EL (cell line): ENCODE data around the gene LEKR1.
"Not testable (repeated sequence)": the region's sequence is repeated elsewhere in the genome, so short reads cannot be mapped to it uniquely, and the experiment has no call there.

Source experiments
- DNase-seq: peaks from one replicate; pipeline ENCODE4 v3.0.0-alpha.2; 2016

The LEKR1 gene

DNA sequence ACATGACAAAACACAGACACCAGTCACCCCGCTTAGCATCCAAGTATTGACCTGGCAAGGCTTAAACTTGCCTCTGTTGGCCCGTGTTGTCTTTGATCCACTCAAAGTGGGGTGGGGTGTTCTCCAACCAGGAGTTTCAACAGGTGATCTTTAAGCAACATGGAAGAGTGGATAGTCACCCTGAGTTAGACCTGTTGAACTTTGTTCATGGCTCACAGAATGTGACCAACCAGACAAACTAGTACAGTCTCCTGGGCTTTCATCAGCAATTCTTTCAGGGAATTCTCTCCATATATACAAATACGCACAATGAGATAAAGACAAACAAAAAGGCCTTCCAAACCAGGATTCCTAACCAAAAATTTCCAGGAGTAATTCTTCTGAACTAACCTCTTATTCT, 11.9 kb downstream of the LEKR1 start:
- no peak for DNase-seq

DNA sequence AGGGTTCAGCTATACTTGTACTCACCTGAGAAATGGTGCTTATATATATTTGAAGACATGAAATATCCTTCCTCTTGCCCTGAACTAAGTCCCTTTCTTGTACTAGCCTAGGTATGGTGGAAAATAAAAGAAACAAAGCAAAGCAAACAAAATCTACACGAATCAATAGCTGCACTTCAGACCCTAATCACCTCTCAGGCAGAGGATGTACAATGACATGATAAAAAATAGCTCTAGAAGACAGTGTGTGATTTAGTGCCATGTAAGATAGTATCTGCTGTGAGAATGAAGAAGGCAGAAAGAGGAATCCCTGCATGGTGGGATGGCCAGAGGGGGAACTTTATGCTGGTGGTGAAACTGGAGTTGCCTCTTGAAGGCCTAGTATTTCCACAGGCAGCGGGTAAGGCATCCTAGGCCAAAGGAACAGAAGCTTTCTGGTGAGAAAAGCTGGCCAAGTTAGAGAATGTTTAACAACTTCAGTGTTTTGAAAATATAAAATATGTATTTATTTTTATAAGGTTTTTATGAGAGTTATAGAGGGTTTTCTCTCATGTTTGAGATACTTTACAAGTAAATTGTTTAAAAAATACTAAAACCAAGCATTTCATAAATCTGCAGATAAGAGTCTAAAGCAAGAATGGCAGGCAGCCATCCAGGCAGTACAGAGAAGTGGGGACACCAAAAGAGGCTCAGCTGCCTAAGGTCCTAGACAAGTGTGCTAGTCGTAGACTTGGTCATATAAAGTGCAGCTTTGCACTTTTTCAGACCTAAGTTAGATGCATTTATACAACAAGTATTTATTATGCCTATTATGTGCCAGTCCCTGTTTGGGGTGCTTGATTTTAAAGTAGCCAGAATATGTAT, 14.9 kb downstream of the LEKR1 start:
- DNase-seq: no peak

DNA sequence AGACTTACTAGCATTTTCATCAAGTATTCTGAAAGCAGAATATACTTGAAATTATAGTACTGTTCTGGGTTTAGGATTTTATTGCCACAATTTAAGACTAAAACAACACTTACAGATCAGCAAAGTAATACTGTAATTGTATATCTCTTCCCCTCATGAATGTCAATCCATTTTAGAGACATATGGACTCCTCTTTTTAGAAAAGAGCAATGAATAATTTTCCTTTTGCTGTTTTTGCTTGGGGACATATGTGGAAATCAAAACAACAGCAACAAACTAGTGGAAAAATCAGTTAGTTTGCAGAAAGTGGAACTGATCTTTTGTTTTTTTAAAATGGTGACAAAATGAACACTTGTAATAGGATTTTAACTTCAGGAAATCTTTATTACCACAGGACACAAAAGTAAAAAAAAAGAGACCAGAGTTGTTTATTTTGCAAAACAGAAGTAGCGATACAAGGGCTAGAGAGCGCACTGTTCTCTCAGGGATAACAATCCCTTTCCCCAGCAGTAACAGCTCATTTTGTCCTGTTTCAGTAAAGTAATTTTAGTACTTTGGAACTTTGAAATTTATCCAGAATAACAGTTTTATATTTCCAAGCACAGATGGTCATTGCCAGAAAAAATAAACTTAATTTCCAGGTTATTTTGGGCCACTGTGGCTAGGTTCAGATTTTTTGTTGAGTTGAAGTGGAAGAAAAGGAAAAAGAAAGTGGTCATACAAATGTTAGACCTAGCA, 17.1 kb downstream of the LEKR1 start:
- DNase-seq: no peak

DNA sequence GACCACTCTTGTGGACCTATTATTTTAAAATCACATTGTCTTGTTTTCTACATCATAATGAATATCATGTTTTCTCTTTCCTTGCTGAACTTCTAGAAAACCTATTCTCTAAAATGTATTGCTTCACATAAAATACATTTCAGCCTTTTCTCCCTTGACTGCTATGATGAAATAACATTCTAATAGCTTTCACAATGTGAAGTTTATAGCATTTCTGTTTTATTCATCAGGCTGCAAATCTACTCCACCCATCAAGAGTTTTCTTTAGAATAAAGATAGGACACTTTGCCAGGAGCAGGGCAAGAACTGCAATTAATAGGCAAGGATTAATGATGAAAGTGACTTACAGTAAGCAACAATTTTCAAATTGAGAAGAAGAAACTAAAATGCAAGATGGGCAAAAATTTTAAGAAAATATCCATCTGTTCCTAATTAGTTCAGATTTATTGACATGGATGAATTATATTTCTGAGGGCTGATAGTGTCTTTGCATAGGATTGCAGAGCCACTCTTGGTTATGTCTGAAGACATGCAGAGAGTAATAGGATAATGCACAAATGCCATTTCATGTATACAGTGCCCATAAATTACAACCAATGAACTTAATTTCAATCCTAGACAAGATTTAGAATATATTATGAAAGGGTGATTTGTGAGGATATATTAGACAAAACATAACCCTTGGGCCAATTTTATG, 21.7 kb downstream of the LEKR1 start:
- no peak for DNase-seq

DNA sequence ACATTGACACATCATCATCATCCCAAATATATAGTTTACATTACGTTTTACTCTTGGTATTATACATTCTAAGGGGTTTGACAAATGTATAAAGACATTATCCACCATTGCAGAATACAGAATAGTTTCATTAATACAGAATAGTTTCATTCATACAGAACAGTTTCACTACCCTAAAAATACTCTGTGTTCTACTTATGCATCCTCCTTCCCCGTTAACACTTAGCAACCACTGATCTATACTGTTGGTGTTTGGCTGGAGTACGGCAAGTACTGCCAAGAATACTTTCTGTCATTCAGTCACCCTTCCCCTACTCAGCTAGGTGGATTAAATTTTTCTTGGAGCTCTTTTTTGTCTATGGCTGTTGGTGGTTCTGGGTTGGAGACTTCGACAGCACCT, 33.4 kb downstream of the LEKR1 start:
- no peak for DNase-seq

DNA sequence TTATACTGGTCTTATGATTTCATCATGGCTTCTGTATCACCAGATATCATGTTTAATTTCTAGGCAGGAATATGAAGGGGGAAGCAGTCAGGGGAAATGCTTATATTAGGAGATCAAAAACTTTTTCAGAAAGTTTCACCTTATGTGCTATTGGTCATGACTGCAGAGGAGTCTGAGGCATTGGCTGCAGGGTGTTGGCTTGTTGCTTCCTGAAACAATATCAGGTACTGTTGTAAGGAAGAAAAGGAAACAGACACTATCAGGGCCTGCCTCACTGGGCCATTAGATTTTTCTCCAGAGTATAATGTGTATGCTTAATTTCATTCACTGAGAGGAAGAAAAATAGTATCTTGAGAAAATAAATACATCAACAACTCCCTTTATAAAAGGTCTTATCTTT, 34.7 kb downstream of the LEKR1 start:
- DNase-seq: no peak

DNA sequence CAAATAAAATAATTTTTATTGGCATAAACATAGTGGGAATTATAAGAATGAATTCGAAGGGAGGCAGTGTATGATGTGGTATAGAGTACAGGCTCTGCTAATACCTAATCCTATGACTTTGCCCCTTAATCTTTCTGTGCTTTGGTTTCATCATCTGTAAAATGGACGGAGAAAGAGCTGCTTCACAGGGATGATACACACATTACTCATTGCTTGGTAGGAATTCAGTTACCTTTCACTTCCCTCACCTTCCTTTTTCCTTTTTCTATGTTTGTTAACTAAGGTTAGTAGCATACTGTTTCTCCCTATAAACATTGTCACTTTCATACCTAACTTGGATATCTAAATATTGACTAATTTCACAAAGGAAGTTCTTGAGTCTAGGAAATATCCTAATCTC, 36.2 kb downstream of the LEKR1 start:
- DNase-seq: no peak

DNA sequence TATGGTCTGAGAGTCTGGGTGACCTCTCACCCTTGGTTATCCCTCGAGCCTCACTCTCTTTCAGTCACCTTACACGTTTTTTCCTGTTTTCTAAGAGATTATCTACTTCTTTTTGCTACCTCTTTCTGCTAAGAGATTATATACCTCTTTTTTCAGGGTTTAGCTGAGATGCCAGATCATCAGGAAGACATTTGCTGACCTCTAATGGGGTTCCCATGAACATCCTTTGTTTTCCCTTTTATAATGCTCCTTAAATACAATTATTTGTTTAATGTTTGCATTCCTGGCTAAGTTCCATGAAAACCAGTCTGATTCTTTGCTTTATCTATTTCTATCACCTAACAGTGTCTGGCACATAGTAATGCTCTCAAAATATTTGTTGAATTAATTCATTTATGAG, 39.6 kb downstream of the LEKR1 start:
- peak; percentile 17 for DNase-seq

DNA sequence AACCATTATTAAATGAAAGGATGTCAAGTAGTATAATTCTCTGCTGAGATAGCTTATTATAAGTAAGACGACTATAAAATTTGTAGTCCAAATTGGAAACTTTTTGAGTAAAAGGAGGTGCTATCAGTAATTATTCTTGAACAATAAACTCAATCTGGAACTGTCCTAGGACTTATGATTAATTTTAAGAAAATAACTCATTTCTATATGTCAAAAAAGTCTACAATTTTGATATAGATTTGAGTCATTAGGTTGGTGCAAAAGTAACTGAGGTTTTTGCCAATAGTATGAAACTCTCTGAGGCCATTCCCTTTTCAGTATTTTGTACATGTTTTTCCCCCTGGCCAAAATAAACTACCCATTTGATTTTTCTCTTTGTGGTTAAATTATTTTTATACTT, 41.0 kb downstream of the LEKR1 start:
- DNase-seq: no peak

DNA sequence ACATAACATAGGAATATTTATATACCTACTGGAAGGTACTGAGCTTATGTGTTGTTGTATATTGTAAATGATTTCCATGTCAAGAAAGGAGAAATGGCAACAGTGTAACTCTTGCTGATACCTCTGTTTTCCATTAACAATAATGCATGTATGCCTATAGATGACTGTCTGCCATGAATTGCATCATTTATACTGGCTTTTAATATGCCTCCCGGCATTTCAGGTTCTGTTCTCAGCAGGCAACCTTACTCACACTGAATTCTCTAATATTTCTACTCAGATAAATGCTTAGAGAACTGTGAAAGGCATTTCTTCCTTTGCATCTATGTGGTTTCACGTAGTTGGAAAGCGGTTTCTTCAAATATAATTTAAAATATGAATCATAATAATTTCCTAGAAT, 41.8 kb downstream of the LEKR1 start:
- DNase-seq: no peak

DNA sequence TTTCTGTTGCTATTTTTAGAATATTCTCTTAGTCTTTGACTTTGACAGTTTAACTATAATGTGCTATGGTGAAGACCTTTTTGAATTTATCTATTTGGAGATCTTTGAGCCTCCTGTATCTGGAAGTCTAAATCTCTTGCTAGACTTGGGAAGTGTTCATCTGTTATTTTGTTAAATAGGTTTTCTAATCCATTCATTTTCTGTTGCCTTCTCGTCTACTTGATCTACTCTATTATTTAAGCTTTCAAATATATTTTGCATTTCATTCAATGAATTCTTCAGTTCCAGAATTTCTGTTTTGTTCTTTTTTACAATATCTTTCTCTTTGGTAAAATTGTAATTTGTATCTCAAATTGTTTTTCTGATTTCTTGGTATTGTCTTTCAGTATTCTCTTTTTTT, 47.8 kb downstream of the LEKR1 start:
- no peak for DNase-seq

DNA sequence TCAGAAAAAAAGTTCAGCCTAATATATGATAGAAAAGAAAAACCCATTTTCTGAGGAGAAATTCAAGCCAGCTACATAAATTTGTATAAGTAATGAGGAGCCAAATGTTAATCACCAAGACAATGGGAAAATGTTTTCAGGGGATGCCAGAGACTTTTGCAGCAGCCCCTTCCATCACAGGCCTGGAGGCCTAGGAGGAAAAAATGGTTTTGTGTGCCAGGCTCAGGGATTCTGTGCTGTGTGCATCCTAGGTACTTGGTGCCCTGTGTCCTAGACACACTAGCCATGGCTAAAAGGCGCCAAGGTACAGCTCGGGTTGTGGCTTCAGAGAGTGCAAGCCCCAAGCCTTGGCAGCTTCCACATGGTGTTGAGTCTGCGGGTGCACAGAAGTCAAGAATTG, 53.3 kb downstream of the LEKR1 start:
- not testable (repeated sequence) for DNase-seq

DNA sequence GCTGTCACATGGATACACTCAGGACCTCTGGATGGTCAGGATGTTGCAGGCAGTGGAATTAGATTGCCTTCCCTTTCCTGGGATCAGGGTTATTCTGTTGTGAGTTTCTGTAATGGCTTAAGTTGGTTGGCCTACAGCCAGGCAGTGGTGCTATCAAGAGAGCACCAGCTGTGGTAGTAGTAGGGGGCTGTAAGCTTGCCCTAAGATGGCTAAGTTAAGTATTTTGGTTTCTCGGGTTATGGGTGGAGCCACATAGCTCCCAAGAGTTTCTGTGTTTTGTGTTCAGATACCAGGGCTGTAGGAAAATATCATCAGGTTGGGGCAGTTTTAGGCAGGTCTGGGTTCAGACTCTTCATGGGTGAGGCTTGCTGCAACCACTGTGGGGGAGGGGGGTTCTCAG, 59.6 kb downstream of the LEKR1 start:
- no peak for DNase-seq

DNA sequence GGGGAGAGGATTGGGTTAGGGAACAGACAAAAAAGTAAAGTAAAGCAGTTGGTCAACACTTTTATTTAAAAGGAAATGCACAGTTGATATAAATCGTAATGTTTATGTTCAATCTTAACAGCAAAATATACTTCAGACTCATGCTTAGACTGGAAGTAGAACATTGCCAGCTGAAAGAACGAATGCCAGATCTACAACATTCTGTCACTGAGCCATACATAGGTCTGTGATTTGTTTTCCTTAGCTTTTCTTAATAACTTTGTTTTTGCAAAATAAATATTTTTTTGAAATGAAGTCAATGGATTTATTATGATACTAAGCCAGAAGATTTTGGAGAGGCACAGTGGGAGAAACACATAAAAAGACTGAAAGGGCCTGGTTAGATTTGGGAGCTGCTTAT, 62.0 kb downstream of the LEKR1 start:
- DNase-seq: no peak

DNA sequence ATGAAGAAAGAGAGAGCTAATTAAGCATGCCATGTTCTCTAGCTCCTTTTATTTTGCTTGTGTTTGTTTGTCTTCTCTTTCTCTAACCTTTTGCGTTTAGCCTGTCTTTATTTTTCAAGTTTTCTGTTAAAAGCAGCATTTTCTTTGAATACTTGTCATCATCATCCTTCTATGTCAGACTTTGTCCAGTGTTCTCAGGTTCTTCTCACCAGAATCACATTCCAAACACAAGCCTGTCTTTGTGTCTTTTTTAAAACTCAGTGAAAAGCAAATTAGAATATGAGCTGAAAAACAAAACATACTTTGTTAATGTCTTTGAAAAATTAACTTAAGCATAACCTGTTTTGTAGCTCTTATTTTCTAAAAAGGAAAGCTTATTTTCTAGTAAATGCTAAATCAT, 62.4 kb downstream of the LEKR1 start:
- no peak for DNase-seq

DNA sequence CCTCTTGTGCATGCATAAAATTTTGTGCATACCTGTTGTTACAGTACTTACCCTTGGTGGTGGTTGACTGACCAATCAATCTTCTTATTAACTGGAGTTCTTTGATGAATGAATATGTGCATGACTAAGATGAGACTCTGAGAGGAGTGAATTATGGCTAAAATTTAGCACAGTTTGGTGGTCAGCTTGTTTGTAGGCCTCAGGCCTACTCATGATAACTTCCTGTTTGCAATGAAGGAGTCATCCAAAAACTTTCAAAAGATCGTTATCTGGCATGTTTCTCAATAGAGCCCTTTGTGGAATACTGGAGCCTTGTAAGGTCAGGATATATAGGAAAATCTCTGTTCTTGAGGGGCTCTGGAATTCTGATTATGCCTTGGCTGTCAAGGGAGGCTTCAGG, 66.5 kb downstream of the LEKR1 start:
- peak; percentile 82 for DNase-seq

DNA sequence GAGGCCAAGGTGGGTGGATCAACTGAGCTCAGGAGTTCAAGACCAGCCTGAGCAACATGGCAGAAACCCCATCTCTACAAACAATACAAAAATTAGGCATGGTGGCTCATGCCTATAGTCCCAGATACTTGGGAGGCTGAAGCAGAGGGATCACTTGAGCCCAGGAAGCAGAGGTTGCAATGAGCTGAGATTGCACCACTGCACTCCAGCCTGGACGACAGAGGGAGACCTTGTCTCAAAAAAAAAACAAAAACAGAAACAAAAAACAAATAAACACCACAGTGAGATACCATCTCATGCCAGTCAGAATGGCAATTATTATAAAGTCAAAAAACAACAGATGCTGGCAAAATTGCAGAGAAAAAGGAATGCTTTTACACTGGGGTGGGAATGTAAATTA, 69.2 kb downstream of the LEKR1 start:
- not testable (repeated sequence) for DNase-seq

DNA sequence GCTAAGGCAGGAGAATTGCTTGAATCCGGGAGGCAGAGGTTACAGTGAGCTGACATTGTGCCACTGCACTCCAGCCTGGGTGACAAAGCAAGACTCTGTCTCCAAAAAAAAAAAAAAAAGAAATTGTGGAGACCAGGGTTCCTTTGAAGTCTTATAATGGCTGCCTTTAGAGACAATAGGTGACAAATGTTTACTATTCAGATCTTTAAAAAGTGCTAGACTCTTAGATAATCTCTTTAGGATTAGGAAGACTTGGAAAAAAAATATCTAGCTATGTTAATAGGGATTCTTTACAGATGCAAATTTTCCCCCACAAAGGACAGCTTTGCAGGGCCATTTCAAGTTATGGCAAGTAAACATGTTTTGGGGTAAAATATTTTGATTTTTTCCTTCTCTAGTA, 71.7 kb downstream of the LEKR1 start:
- not testable (repeated sequence) for DNase-seq

DNA sequence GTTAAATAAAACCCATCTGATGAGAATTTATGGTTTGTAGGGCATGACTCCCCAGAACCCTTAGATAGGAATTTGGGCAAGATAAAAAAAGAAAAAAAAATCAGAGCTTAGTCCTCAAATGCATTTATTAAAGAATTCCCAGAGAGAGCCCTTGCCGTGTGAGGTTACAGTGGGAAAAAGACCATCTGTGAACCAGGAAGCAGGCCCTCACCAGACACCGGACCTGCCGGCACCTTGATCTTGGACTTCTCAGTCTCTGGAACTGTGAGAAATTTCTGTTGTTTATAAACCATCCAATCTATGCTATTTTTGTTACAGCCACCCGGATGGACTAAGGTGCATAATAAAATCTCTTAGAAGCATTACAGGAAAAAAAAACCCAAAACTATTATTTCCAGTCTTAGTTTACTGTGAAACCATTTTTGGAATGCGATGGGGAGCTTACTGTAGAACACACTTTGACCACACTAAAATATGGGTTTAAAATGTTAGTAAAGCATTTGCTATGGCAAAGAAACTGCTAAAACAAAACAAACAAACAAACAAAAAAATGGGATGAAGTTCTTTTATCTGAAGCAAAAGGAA, 72.2 kb downstream of the LEKR1 start:
- no peak for DNase-seq

DNA sequence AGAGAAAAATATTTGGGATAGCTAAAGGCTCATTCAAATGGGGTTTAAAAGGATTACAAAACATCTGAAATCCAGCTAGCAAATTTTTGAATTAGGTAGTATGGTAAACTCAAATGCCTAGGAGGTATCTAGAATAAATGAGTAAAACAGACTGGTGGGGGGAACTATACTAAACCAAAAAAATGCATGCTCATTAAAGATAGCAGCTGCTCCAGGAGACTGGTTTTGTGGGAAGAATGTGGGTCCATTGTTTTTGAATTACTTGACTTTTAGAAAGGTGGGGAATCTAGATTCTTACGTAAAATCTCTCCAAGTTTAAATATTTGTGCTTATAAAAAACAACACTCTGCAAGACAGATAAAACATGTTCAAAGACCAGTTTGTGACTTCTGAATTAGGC, 73.8 kb downstream of the LEKR1 start:
- DNase-seq: no peak

DNA sequence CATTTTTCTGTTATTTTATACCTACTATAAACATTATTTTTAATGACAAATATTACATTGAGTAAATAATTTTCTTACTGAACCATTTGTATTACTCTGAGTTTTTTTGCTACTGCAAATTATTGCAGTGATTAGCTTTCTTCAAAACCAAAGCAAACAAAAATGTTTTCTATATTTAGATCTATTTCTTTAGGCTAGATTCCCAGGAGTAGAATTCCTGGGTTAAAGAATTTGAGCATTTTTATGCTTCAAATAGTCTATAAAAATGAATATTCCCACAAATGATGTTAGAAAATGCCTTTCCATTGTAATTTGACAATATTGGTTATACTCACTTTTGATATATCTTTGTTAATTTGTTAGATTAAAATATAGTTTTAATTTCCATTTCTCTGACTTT, 76.8 kb downstream of the LEKR1 start:
- no peak for DNase-seq

DNA sequence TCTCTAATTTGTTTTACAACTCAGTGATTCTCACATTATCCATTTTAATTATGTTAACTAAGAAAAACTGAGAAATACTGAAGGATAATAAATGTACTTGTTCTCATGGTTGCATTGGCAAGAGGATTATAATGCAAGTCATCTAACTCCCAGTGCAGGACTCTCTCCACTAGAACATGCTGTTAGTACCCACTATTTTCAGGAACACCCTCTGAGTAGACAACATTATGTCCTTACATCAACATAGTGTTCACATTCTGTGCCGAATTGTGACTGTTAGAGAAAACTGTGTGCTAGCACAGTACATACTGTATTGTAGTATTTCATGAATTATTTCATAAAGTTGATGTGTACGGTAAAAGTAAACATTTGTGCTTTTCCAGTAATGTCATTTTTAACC, 80.1 kb downstream of the LEKR1 start:
- no peak for DNase-seq

DNA sequence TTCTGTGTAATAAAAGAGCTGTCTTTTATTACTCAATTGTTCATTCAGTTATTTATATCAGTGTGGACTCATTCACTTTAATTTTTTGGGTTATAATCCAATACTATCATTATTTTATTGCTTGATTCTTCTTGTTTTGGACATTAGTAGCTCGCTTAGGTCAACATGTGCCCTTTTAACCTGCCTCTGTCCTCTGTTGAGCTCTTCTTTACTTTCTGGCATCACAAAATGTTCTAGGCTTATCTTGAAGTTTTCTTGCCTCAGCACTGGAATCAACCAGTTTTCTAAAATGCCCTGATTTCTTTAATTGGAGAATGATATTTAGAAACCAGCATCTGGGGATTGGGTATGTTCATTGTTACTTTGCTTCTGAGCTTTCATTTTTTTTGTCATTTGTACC, 82.2 kb downstream of the LEKR1 start:
- no peak for DNase-seq

DNA sequence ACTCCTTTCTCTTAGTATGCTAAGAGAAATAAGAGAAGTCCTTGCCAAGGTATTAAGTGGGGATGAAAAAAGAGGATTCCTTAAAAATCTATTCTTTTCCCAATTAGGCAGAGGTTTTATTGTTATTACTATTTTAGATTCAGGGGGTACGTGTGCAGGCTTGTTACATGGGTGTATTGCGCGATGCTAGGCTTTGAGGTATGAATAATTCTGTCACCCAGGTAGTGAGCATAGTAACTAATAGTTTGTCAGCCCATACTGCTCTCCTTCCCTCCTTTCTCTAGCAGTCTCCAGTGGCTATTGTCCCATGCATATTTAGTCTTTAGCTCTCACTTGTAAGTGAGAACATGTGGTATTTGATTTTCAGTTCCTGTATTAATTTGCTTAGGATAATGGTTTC, 83.9 kb downstream of the LEKR1 start:
- DNase-seq: no peak
